Effector CD8-positive, alpha-beta T cell (primary cell): ENCODE results near the gene CMSS1.
"Not testable (repeated sequence)": the region's sequence is repeated elsewhere in the genome, so short reads cannot be mapped to it uniquely, and the experiment has no call there.

Experiments used
- DNase-seq: peaks from one replicate; lab custom pipeline; 2025; lab: John Stamatoyannopoulos, UW

The CMSS1 gene

GRCh38 chr3:99817047-99817436 lies 620 bp upstream of the CMSS1 start:
- no peak for DNase-seq

GRCh38 chr3:99818818-99819217 lies 1.2 kb downstream of the CMSS1 start:
- no peak for DNase-seq

- DNase-seq: no peak
Measured at GRCh38 chr3:99823723-99824711, 6.4 kb downstream of the CMSS1 start.

GRCh38 chr3:99825004-99825640 lies 7.5 kb downstream of the CMSS1 start:
- no peak for DNase-seq

- DNase-seq: no peak
Measured at GRCh38 chr3:99829844-99830243, 12.2 kb downstream of the CMSS1 start.

GRCh38 chr3:99833617-99834205 lies 16.0 kb downstream of the CMSS1 start:
- no peak for DNase-seq

- no peak for DNase-seq
Measured at GRCh38 chr3:99834211-99834957, 16.7 kb downstream of the CMSS1 start.

GRCh38 chr3:99836681-99837080 lies 19.0 kb downstream of the CMSS1 start:
- DNase-seq: no peak

GRCh38 chr3:99837715-99838114 lies 20.1 kb downstream of the CMSS1 start:
- DNase-seq: no peak

GRCh38 chr3:99838755-99839154 lies 21.1 kb downstream of the CMSS1 start:
- DNase-seq: no peak

- no peak for DNase-seq
Measured at GRCh38 chr3:99839613-99840012, 22.0 kb downstream of the CMSS1 start.

GRCh38 chr3:99841949-99842348 lies 24.3 kb downstream of the CMSS1 start:
- DNase-seq: not testable (repeated sequence)

- DNase-seq: no peak
Measured at GRCh38 chr3:99842826-99843589, 25.3 kb downstream of the CMSS1 start.

- no peak for DNase-seq
Measured at GRCh38 chr3:99843590-99844258, 26.1 kb downstream of the CMSS1 start.

GRCh38 chr3:99845331-99845730 lies 27.7 kb downstream of the CMSS1 start:
- DNase-seq: no peak

- no peak for DNase-seq
Measured at GRCh38 chr3:99845999-99846398, 28.3 kb downstream of the CMSS1 start.

GRCh38 chr3:99846477-99847160 lies 29.0 kb downstream of the CMSS1 start:
- DNase-seq: no peak

- DNase-seq: no peak
Measured at GRCh38 chr3:99848433-99848832, 30.8 kb downstream of the CMSS1 start.

GRCh38 chr3:99850608-99851007 lies 32.9 kb downstream of the CMSS1 start:
- DNase-seq: no peak

GRCh38 chr3:99851955-99852354 lies 34.3 kb downstream of the CMSS1 start:
- DNase-seq: no peak
